Gastroesophageal sphincter (tissue), 3 donors: Measurements from ENCODE around the gene MPPED1.

ENCODE experiments used
- EP300 ChIP-seq: sonication (generic); formaldehyde crosslinking; IDR thresholded peaks from one replicate; pipeline ENCODE4 v1.6.1; 2017; ENCODE audit warnings: antibody characterized with exemption, mild to moderate bottlenecking
- TF ChIP-seq, protein P1 (sequence below), 4 experiments: fragments of 200-600 bp in 2 of 4; fragments of 450-650 bp in 2 of 4; sonication (generic) in 1 of 4; IDR thresholded peaks; one replicate each; pipeline ENCODE4 v1.5.1; 2017 to 2019; ENCODE audit warnings: antibody characterized with exemption in 4 of 4, mild to moderate bottlenecking in 2 of 4, moderate library complexity in 2 of 4

GRCh38 chr22:43529934-43530333 lies 118.1 kb downstream of the MPPED1 start:
- TF ChIP-seq, protein P1, sequence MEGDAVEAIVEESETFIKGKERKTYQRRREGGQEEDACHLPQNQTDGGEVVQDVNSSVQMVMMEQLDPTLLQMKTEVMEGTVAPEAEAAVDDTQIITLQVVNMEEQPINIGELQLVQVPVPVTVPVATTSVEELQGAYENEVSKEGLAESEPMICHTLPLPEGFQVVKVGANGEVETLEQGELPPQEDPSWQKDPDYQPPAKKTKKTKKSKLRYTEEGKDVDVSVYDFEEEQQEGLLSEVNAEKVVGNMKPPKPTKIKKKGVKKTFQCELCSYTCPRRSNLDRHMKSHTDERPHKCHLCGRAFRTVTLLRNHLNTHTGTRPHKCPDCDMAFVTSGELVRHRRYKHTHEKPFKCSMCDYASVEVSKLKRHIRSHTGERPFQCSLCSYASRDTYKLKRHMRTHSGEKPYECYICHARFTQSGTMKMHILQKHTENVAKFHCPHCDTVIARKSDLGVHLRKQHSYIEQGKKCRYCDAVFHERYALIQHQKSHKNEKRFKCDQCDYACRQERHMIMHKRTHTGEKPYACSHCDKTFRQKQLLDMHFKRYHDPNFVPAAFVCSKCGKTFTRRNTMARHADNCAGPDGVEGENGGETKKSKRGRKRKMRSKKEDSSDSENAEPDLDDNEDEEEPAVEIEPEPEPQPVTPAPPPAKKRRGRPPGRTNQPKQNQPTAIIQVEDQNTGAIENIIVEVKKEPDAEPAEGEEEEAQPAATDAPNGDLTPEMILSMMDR (IDR thresholded peaks at IDR 0.05), result no peak
- TF ChIP-seq EP300, result no peak
